Stimulated activated naive CD4-positive, alpha-beta T cell treated with Interleukin-2 at 50 U/mL for 16 hours (primary cell): ENCODE data around the gene USP13.

Experiments
- DNase-seq: peaks from one replicate; lab custom pipeline; 2025; lab: John Stamatoyannopoulos, UW

The USP13 gene

GRCh38 chr3:179796421-179796820 lies 143.6 kb downstream of the USP13 start:
- DNase-seq, result no peak

- DNase-seq, result no peak
These were observed 144.4 kb downstream of the USP13 start for GRCh38 chr3:179797192-179797591.

GRCh38 chr3:179801263-179801662 lies 148.4 kb downstream of the USP13 start:
- no peak for DNase-seq

DNA sequence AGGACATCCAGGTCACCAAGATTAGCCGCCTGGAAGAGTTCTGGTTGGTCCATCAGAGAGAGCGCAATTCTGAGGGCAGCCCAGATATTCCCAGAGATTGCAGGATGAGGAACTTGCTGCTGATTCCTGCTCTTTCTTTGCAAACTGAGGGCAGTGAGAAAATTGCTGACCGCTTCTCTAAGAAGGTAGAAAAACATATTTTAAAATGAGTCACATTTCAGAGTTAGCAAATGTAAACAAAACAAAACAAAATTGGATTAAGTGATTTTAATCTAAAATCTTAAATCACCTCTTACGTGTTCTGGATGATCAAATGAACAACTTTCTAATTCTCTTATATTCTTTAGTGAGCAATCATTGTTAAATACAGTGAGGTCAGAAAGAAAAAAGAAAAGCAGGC lies 149.0 kb downstream of the USP13 start:
- no peak for DNase-seq

GRCh38 chr3:179806177-179806576 lies 153.3 kb downstream of the USP13 start:
- DNase-seq, result no peak

- DNase-seq, result no peak
These were observed 154.7 kb downstream of the USP13 start for GRCh38 chr3:179807588-179807987.

- DNase-seq, result no peak
These were observed 156.8 kb downstream of the USP13 start for GRCh38 chr3:179809639-179810038.

- no peak for DNase-seq
These were observed 158.7 kb downstream of the USP13 start for GRCh38 chr3:179811321-179812095.

DNA sequence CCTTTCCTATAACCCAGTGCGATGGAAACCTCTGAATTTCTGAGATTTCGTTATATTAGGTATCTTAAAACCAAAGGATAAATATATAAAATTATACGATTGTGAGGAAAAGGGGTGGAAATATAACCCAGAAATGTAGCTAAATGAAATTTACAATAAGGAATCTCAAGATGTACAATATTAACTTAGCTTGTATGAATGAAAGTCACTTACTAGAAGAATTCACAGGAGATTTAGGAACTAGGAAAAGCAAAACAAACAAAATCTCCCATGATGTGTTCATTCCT lies 159.2 kb downstream of the USP13 start:
- DNase-seq, result no peak

GRCh38 chr3:179819379-179819778 lies 166.5 kb downstream of the USP13 start:
- DNase-seq, result no peak

DNA sequence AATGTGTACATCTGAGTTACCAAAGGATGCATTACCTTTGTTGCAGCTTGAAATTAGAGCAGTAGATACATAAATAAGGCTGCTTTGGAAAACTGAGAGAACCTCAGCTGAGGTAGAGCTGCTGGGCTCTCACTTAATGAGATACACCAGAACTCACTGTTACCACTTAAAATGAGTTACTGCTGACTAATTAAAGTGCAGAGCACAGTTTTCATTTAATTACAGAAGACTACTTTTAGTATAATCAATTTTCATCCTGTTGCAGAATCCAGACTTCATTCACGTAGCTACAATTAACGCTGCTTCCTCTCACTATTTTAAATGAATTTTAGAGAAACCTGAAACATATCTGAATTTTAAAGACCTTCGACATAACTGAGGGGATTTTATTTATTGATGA lies 169.5 kb downstream of the USP13 start:
- DNase-seq, result no peak

DNA sequence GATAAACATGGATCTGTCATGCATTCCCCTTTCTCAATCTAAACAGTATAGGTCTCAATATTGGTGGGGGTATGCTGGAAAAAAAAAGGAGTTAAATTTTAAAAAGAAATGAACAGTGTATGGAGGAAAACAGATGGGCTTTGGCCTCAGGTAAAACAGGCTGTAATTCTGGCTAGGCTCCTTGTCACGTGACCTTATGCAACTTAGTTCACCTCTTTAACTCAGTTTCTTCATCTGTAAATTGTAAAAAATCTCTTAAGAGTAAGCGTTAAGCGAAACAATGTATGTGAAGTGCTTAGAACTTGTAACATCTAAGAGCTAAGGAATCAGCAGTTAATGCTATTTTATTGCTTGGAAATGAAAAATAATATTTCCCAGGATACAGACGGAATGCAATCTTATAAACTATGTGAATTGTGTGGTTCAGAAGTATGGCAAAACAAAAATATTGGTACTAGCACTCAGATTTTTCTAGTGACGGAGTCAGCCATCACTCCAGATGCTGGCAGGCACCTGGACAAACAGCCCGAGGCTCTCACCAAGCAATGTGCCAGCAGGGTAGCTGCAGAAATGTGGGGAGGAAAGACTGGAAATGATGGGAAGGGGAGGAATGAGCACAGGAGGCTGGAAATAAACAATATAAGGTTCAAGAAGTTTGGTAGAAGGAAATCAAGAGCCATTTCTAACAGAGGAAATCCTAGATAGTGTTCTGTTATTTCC lies 172.8 kb downstream of the USP13 start:
- DNase-seq, result no peak

DNA sequence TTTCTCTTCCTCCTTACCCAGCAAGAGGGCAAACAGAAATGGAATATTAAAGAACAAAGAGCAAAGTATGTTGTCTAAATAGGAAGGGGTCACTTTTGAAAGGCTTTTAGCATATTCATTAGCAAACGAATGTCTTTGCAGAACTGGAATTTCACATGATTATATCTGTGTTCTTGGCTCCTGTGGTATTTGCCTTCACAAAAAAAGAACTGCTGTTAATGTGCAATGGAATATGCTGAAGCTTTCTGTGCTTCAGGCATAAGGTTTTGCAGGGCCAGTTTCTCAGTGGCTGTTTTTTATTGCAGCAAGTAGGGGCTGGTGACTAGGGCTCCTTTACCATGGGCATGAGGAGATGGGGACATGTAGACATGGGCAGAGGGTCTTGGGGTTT lies 173.4 kb downstream of the USP13 start:
- no peak for DNase-seq

DNA sequence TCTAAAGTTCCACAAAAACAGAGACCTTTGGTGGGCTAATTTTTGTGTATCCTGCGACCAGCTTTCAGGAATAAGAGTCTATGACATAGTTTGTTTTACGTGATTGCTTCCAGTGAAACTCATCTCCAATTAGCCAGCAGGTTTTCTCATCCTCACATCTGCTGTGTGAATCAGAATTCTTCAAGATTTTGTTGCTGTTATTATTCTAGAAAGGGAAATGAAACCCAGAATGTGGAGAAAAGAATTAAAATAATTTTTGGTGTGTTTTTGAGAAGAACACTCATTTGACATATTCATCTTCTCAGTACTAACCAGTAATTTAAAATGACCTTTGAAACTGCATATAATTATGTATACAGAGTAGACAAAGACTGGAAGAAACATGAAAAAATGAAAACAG lies 175.9 kb downstream of the USP13 start:
- DNase-seq, result no peak

- no peak for DNase-seq
These were observed 176.6 kb downstream of the USP13 start for GRCh38 chr3:179829401-179829800.

DNA sequence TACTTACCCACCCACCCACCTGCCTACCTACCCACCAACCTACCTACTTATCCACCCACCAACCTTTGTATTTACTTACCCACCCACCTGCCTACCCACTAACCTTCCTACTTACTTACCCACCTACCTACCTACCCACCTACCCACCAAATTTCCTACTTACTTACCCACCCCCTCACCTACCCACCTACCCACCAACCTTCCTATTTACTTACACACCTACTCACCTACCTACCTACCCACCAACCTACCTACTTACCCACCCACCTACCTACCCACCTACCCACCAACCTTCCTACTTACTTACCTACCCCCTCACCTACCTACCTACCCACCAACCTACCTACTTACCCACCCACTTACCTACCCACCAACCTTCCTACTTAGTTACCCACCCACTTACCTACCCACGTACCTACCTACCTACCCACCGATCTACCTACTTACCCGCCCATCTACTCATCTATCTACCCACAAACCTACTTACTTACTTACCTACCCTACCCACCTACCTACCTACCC lies 179.6 kb downstream of the USP13 start:
- DNase-seq, result no peak

DNA sequence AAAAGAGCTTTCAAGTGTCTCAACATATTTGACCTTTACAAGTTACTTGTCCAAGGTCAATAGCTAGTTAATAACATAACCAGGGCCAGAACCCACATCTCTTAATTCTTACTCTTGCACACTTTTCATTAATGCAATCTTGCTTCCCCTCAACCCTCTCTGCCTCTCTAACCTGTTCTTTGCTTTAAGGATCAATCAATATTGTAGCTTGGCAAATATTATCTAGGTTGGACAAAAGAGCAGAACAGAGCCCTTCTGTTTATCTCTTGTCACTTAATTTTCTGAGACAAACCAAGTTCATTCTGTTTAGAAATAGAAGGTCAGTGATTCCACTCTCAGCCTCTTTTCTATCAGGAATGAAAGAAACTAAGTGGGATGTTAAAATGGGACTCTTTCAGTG lies 180.5 kb downstream of the USP13 start:
- no peak for DNase-seq

GRCh38 chr3:179837374-179837773 lies 184.5 kb downstream of the USP13 start:
- no peak for DNase-seq
